ENCODE measurements around the gene C1QL4. TPM values are rescaled to one million over a fixed set of nuclear protein-coding genes. Genes with fewer than 3 reads are reported as not detected.
"Not testable (repeated sequence)": the region's sequence is repeated elsewhere in the genome, so short reads cannot be mapped to it uniquely, and the experiment has no call there.

The C1QL4 gene
- total RNA-seq, 2 donors from 2014 or later: not detected

DNA sequence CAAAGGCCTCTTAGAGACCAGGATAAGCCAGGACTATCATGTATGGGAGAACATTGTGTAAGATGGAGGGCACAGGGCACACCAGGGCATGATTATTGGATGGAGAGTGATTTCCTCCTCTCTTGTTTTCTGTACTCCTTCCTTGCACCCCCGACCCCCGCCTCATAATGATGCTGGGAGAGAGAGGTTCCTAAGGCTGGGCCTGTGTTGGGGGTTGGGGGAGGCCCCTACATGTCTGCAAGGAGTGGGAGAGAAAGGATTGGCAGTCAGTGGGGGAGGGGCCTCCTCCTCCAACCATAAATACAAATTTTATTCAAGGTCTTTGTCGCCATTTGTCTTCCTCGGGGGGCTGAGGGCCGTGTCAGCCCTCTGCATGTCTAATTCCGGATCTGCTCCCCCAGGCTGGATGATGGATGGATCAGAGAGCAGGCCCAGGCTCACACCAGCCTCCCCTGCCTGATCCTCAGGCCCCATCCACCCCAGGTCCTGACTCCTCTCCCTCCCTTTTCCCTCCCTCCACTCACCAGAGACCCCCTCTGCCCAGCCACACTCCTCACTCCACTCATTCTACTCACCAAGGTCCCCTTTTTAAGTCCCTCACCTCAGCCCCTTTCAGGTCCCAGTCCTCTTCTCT is 2.0 kb upstream of the C1QL4 start:
- DNase-seq (no peak), ATAC-seq (no peak)
- intact Hi-C loops (cut with DNase I, micrococcal nuclease): loop anchor here in 1 of 2 donors (5.0 kb wide), 1 partner anchor 52 kb away; no protein-coding TSS in a partner anchor

DNA sequence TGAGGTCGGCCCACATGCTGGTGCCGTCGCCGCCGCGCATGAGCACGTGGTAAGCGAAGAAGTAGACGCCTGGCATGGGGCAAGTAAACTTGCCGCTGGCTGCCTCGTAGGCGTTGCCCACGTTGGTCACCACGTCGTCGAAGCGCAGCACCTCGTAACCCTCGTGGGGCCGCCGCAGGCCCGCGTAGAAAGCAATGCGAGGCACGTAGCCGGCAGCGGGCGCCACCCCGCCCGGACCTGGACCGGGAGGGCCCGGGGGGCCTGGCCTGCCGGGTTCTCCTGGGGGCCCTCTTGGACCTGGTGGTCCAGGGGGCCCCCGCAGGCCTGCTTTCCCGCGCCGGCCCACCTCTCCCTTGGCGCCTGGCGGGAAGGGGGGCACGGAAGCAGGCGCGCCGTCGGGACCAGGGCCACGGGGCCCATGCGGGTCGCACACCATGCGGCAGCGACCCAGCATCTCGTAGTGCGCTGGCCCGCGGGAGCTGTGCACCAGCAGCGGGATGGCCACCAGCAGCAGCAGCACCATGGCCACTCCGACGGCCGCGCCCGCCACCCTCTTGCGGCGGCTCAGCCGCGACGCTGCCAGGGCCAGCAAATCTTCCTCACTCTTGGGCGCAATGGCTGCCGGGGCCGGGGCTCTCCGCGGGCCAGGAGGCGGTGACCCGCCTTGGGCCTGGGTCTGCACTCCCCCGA is 888 bp downstream of the C1QL4 start:
- DNase-seq (no peak), ATAC-seq (no peak)
- intact Hi-C loops (cut with DNase I, micrococcal nuclease): loop anchor here in 1 of 2 donors (5.0 kb wide), 1 partner anchor 49 kb away; no protein-coding TSS in a partner anchor

DNA sequence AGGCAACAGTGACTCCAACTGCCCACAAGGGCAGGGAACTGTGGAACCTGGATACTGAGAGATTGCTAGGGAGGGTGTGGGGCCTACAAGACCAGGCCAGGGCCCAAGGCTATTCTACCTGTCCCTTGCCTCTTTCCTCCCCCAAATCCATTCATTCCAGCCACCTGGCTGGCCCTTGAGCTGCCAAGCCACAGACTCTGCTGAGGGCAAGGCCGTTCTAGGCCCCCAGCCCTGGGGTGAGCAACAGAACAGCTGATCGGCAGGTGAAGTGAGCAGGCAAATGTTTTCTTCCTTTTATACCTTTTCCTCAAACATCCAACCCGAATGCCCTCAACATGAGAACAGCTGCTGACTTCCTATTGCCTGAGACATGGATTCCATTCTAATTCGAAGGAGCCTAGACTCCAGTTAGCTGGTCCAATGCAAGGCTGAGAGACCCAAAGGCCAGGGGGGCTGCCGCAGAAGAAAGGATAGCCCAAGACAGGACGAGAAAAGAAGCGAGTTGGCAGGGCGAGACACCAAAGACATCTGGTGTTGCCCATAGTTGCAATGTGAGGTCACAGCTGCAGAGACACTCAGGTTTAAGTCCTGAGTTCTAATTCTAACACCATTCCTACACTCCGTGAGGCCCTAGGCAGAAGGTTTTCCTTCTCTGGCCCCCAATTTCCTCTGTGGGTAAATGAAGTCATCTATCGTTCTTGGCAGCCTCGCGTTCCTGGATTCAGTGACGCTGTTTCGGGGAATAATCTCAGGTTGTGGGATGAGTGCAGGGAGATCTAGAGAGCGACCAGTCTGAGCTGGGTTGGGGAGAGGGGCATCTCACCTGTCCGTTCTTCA is 1.7 kb downstream of the C1QL4 start:
- DNase-seq (no peak), ATAC-seq (no peak)
- intact Hi-C loops (cut with DNase I, micrococcal nuclease): loop anchor here in 1 of 2 donors (5.0 kb wide), 1 partner anchor 48 kb away; no protein-coding TSS in a partner anchor

DNA sequence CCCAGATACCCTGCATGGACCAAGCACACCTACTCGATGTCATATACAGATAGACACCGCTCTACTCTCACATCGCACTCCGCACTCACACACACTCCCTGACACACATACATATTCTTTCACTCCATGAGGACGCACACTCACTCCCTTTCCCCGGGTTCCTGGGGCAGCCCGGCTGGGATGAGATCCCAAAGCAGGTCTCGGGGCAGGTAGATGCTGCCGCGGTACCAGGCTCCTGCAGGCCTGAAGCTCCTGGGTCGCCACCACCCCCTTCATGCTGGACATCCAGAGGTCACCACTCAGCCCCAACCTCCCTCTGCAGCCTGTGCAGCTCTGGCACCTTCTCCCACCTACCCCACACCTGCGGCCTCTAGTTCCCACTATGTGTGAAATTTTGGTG is 2.3 kb downstream of the C1QL4 start:
- DNase-seq (no peak), ATAC-seq (no peak)
- intact Hi-C loops (cut with DNase I, micrococcal nuclease): loop anchor here in 1 of 2 donors (5.0 kb wide), 1 partner anchor 47 kb away; no protein-coding TSS in a partner anchor

DNA sequence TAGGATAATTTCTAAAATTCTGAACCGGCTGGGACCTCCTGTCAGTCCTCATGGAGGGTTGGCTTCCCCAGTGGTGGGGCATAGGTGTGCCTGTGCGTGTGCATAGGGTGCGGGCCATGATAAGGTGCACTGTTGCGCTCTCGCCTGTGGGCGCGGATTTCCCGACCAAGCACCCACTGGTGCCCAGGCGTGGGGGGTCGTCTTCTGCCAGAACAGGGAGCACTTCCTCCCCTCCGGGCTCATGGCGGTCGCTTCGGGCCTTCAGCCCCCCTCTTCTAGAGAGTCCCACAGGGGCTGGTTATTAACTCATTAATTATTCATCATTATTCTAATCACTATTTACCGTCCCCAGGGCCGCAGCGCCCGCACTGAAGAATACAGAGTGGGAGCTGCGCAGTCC is 2.8 kb downstream of the C1QL4 start:
- ATAC-seq (no peak), DNase-seq (no peak)
- intact Hi-C loops (cut with DNase I, micrococcal nuclease): no loop called here

DNA sequence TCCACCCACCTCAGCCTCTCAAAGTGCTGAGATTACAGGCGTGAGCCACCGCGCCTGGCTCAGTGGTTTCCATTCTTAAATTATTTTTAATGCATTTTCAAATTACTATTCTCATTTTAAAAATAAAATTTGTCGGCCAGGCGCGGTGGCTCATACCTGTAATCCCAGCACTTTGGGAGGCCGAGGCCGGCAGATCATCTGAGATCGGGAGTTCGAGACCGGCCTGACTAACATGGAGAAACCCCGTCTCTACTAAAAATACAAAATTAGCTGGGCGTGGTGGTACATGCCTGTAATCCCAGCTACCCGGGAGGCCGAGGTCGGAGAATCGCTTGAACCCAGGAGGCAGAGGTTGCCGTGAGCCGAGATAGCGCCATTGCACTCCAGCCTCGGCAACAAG is 3.2 kb downstream of the C1QL4 start:
- intact Hi-C loops (cut with DNase I, micrococcal nuclease); ATAC-seq; DNase-seq: not testable (repeated sequence)

DNA sequence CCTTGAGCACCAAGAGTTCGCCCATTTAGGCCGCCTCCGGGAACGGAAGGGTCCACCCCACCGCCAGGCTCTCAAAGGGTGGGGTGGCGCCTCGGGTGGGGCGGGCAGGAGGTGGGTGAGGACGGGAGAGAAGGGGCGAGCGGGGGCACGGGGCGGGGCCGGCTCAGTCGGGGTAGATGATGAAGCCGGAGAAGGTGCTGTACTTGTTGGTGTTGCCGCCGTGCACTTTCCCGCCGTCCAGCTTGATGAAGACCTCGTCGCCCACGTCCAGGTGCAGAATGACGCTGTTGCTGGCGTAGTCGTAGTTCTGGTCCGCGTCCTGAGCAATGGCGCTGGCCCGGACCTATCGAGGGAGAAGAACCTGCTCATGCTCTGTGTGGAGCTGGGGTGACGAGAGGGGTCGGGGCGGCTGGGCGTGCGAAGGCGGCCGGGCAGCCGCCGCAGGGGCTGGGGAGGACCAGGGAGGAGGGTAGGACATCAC is 4.1 kb downstream of the C1QL4 start:
- intact Hi-C loops (cut with DNase I, micrococcal nuclease): no loop called here
- ATAC-seq: no peak
- no peak for DNase-seq

DNA sequence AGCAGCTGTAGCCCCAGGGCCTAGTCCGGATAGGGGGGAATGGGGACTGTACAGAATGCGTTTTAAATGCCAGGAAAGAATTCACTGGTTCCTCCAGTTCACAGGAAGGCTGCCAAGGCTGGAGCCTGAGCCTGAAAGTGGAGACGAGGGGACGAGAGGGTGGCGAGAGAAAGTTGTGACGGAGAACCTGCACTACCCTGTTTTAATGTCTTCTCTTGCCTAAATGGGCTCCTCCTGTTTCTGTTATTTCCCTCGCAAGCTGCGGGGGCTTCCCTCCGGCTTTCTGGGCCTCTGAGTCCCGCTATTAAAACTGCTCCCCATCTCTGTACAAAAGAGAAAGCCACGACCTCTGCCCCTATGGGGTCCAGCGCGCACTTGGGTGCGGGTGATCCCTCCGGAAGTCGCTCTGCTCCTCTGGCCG is 4.5 kb downstream of the C1QL4 start:
- DNase-seq (no peak), ATAC-seq (no peak)
- intact Hi-C loops (cut with DNase I, micrococcal nuclease): no loop called here

DNA sequence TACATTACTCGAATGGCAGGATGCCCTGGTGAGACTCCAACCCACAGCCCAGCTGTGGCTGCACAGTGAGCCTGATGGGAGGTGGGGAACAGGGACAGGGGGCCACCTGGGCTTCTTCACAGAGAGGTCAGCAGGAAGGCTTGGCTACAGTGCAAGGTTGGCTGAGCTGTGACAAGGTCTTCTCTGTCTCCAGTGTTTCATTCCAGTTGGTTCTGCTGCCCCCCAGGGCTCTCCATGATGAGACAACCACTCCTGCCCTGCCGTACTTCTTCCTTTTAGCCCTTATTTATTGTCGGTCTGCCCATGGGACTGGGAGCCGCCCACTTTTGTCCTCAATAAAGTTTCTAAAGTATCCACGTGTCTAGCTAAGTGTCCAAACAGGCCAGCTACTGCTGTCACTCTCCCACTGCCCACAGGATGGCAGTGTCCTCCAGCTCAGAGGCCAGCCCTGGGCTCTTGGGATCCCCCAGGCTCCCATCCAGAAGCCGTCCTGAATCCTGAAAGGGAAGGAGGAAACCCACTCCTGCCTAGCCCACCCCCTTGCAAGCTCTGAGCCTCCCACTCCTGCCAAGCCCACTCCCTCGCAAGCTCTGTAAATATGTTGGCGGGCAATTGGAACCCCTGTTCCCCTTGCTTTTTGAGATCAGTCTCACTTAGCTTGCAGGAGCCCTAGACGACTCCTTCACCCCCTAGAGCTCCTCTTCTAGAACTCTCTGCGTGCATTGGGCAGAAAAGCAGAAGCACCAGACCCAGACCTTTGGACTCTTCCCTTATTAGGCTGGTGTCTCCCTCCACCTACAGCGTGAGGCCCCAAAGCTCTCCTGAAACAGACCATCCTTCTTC is 5.4 kb downstream of the C1QL4 start:
- peak; percentile 94 for ATAC-seq
- DNase-seq: peak; percentile 72
- intact Hi-C loops (cut with DNase I, micrococcal nuclease): no loop called here

DNA sequence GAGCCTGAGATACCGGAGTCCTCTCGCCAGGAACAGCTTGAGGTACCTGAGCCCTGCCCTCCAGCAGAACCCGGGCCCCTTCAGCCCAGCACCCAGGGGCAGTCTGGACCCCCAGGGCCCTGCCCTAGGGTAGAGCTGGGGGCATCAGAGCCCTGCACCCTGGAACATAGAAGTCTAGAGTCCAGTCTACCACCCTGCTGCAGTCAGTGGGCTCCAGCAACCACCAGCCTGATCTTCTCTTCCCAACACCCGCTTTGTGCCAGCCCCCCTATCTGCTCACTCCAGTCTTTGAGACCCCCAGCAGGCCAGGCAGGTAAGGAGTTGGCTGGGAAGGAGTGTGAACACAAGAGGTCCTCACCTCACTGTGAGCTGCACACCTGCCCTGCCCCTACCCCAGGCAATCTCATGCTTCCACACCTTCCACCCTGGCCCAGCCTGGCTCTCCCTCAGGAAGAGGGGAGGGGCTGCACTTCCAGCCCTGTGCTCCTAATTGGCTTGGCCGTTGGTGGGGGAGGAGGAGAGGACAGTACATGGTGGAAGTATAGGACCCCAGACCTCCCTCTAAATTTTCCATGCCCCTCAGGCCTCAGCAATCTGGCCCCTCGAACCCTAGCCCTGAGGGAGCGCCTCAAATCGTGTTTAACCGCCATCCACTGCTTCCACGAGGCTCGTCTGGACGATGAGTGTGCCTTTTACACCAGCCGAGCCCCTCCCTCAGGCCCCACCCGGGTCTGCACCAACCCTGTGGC is 6.2 kb downstream of the C1QL4 start:
- ATAC-seq (no peak), DNase-seq (no peak)

DNA sequence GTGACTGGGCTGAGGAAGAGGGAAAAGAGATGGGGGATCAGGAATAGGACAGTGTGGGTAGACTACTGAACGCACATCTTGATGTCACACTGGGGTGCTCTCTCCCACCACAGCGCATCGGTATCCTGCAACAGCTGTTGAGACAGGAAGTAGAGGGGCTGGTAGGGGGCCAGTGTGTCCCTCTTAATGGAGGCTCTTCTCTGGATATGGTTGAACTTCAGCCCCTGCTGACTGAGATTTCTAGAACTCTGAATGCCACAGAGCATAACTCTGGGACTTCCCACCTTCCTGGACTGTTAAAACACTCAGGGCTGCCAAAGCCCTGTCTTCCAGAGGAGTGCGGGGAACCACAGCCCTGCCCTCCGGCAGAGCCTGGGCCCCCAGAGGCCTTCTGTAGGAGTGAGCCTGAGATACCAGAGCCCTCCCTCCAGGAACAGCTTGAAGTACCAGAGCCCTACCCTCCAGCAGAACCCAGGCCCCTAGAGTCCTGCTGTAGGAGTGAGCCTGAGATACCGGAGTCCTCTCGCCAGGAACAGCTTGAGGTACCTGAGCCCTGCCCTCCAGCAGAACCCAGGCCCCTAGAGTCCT is 6.9 kb downstream of the C1QL4 start:
- intact Hi-C loops (cut with DNase I, micrococcal nuclease): no loop called here
- no peak for ATAC-seq
- no peak for DNase-seq

More for the DNA sequence above, 6.2 kb downstream of the C1QL4 start:
- intact Hi-C loops (cut with DNase I, micrococcal nuclease): no loop called here

DNA sequence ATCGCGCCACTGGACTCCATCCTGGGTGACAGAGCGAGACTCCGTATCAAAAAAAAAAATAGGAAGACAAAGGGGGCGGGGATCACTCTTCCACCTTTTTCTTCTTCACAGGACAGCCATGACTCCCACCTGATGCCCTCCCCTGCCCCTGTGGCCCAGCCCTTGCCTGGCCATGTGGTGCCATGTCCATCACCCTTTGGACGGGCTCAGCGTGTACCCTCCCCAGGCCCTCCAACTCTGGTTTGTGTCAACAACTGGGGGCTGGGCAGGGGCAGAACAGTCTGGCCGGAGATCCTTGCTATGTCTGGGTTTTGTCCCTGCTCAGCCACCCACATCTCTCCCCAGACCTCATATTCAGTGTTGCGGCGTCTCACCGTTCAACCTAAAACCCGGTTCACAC is 8.2 kb downstream of the C1QL4 start:
- intact Hi-C loops (cut with DNase I, micrococcal nuclease): no loop called here
- DNase-seq: no peak

DNA sequence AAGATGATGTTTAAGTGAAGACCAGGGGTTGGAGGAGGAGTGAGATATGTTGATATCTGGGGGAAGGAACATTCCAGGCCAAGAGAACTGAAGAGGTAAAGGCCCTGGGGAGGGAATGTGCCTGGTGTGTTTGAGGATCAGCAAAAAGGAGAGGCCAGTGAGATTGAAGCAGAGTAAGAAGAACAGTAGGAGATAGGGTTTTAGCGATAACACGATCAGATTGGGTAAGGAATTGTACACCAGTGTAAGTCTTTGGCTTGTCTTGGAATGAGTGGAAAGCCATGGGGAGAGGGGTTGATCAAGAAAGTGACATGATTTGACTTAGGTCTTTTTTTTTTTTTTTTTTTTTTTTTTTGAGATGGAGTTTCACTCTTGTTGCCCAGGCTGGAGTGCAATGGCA is 9.1 kb downstream of the C1QL4 start:
- DNase-seq: no peak
- intact Hi-C loops (cut with DNase I, micrococcal nuclease): no loop called here
- ATAC-seq: no peak

More for the DNA sequence above, 8.2 kb downstream of the C1QL4 start:
- ATAC-seq: no peak

DNA sequence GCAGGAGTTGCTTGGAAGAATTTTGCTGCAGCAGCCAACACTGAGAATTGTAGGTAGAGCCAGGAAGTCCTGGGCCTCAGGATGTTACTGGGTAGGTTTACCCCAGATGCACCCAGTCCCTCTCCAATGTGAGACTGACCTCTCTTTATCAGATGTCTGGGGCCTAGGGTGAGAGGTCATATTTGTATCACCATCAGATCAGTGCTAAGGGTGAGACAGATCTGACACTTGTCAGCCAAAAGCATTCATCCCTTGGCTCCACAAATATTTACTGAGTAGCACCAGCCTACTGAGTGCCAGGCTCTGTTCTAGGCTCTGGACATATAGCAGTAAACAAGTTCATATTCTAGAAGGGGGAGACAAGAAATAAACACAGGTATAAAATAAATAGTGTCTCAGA is 9.6 kb downstream of the C1QL4 start:
- ATAC-seq (no peak), DNase-seq (no peak)
- intact Hi-C loops (cut with DNase I, micrococcal nuclease): no loop called here

DNA sequence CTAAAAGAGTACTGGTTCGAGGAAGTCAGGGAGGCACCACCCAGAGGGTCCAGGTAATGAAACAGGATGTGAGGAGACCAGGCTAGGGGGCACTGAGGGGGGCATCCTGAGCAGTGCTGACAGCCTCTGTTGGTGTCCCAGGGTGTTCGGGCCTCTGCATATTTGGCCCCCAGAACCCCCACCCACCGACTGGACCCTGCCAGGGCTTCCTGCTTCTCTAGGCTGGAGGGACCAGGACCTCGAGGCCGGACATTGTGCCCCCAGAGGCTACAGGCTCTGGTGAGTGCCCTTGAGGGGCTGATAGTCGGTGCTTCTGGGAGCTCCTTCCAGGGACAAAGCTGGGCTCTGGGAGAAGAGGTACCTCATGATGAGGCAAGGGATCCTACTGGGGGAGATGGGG is 11.4 kb downstream of the C1QL4 start:
- intact Hi-C loops (cut with DNase I, micrococcal nuclease): no loop called here

DNA sequence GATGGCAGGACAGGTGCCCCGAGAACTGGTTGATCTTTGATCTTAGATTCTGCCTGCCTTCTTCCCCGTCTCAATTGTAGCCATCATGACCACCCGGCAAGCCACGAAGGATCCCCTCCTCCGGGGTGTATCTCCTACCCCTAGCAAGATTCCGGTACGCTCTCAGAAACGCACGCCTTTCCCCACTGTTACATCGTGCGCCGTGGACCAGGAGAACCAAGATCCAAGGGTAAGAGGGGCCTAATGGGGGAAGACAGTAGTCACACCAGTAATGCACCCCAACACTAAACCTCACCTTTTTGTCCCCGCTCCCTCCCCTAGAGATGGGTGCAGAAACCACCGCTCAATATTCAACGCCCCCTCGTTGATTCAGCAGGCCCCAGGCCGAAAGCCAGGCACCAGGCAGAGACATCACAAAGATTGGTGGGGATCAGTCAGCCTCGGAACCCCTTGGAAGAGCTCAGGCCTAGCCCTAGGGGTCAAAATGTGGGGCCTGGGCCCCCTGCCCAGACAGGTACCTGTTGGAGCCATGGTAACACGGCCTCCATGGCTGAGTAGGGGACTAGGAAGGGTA is 13.4 kb downstream of the C1QL4 start:
- ATAC-seq (no peak), DNase-seq (no peak)
- intact Hi-C loops (cut with DNase I, micrococcal nuclease): no loop called here

More for the DNA sequence above, 11.4 kb downstream of the C1QL4 start:
- no peak for DNase-seq
- ATAC-seq: no peak

Measured in left colon (tissue), 2 donors.